H9 (cell line): ENCODE data around the gene PHF24. TPM values are rescaled to one million over a fixed set of nuclear protein-coding genes. Genes with fewer than 3 reads are reported as not detected.

Experiments
- DNase-seq: peaks from one replicate; pipeline ENCODE4 v3.0.0-alpha.2; 2017
- H2AFZ ChIP-seq: one replicate; pipeline ENCODE4 v1.6.1; 2013; ENCODE audit warnings: mild to moderate bottlenecking, low read length, control low read depth, moderate library complexity
- H2AK5ac ChIP-seq: 2 replicates; pipeline ENCODE4 v1.6.1; 2013; ENCODE audit warnings: low read length, control low read depth, mixed read lengths; ENCODE audit not compliant: insufficient read length
- H2BK120ac ChIP-seq: one replicate; pipeline ENCODE4 v1.6.1; 2013; ENCODE audit warnings: low read depth, mild to moderate bottlenecking, low read length, control low read depth, inconsistent platforms; ENCODE audit not compliant: poor library complexity, severe bottlenecking
- H2BK12ac ChIP-seq: 2 replicates; pipeline ENCODE4 v1.6.1; 2013; ENCODE audit warnings: low read length, control low read depth, mixed read lengths, low read depth; ENCODE audit not compliant: insufficient read length
- H2BK15ac ChIP-seq: 2 replicates; pipeline ENCODE4 v1.6.1; 2013; ENCODE audit warnings: low read depth, low read length, control low read depth
- H2BK20ac ChIP-seq: one replicate; pipeline ENCODE4 v1.6.1; 2013; ENCODE audit warnings: low read depth, mild to moderate bottlenecking, low read length, control low read depth, inconsistent platforms; ENCODE audit not compliant: poor library complexity, severe bottlenecking
- H2BK5ac ChIP-seq: 2 replicates; pipeline ENCODE4 v1.6.1; 2013; ENCODE audit warnings: low read length, control low read depth, mixed read lengths; ENCODE audit not compliant: insufficient read length
- H3K14ac ChIP-seq: 2 replicates; pipeline ENCODE4 v1.6.1; 2013; ENCODE audit warnings: low read length, control low read depth; ENCODE audit not compliant: insufficient read depth
- H3K18ac ChIP-seq: 2 replicates; pipeline ENCODE4 v1.6.1; 2013; ENCODE audit warnings: low read depth, mild to moderate bottlenecking, mixed read lengths, low read length, control low read depth; ENCODE audit not compliant: insufficient read length
- H3K23ac ChIP-seq: 2 replicates; pipeline ENCODE4 v1.6.1; 2013; ENCODE audit warnings: low read length, control low read depth, mixed read lengths, low read depth; ENCODE audit not compliant: insufficient read length
- H3K23me2 ChIP-seq: 2 replicates; pipeline ENCODE4 v1.6.1; 2013; ENCODE audit warnings: low read depth, mild to moderate bottlenecking, mixed read lengths, low read length, control low read depth; ENCODE audit not compliant: insufficient read length, poor library complexity, severe bottlenecking
- H3K27ac ChIP-seq: 2 replicates; pipeline ENCODE4 v1.5.1; 2013; ENCODE audit warnings: low read length, control low read depth, mixed read lengths, low read depth; ENCODE audit not compliant: insufficient read length
- H3K27me3 ChIP-seq: 2 replicates; pipeline ENCODE4 v1.6.1; 2013; ENCODE audit warnings: low read length, control low read depth, inconsistent platforms; ENCODE audit not compliant: insufficient read depth
- H3K4ac ChIP-seq: 2 replicates; pipeline ENCODE4 v1.6.1; 2013; ENCODE audit warnings: low read depth, mild to moderate bottlenecking, control low read depth, inconsistent platforms, low read length, moderate library complexity
- H3K4me1 ChIP-seq: 2 replicates; pipeline ENCODE4 v1.6.1; 2013; ENCODE audit warnings: low read length, control low read depth, inconsistent platforms; ENCODE audit not compliant: insufficient read depth
- H3K4me2 ChIP-seq: 2 replicates; pipeline ENCODE4 v1.6.1; 2013; ENCODE audit warnings: low read length, control low read depth, mixed read lengths; ENCODE audit not compliant: insufficient read length, insufficient read depth
- H3K56ac ChIP-seq: 2 replicates; pipeline ENCODE4 v1.6.1; 2013; ENCODE audit warnings: low read depth, mild to moderate bottlenecking, mixed read lengths, low read length, control low read depth; ENCODE audit not compliant: insufficient read length
- H3K79me1 ChIP-seq: 2 replicates; pipeline ENCODE4 v1.6.1; 2013; ENCODE audit warnings: low read depth, mild to moderate bottlenecking, moderate library complexity, low read length, control low read depth, inconsistent platforms; ENCODE audit not compliant: insufficient read depth, poor library complexity, severe bottlenecking
- H3K79me2 ChIP-seq: 2 replicates; pipeline ENCODE4 v1.6.1; 2013; ENCODE audit warnings: low read length, control low read depth, inconsistent platforms; ENCODE audit not compliant: insufficient read depth
- H3K9ac ChIP-seq: 2 replicates; pipeline ENCODE4 v1.6.1; 2013; ENCODE audit warnings: low read length, control low read depth, mixed read lengths; ENCODE audit not compliant: insufficient read length; ENCODE audit errors: extremely low read depth
- H3K9me3 ChIP-seq: one replicate; pipeline ENCODE4 v1.6.1; 2013; ENCODE audit warnings: low read depth, low read length, inconsistent platforms; ENCODE audit not compliant: control insufficient read depth
- H3T11ph ChIP-seq: one replicate; pipeline ENCODE4 v1.6.1; 2013; ENCODE audit warnings: mild to moderate bottlenecking, low read length, control low read depth, inconsistent platforms
- H4K20me1 ChIP-seq: one replicate; pipeline ENCODE4 v1.6.1; 2013; ENCODE audit not compliant: control insufficient read depth, insufficient read length, insufficient read depth
- H4K5ac ChIP-seq: 2 replicates; pipeline ENCODE4 v1.6.1; 2013; ENCODE audit warnings: low read depth, mild to moderate bottlenecking, mixed read lengths, low read length, control low read depth; ENCODE audit not compliant: insufficient read length
- H4K8ac ChIP-seq: replicated peaks from 2 replicates; pipeline ENCODE4 v1.6.1; 2013; ENCODE audit warnings: low read length, control low read depth, mixed read lengths, low read depth; ENCODE audit not compliant: insufficient read length
- H4K91ac ChIP-seq: 2 replicates; pipeline ENCODE4 v1.6.1; 2013; ENCODE audit warnings: low read depth, mild to moderate bottlenecking, moderate library complexity, mixed read lengths, low read length, control low read depth; ENCODE audit not compliant: insufficient read length
- H3K27ac Mint-ChIP-seq, 3 experiments: 2 replicates in 2 of 3; 3 replicates in 1 of 3; pipeline ENCODE4 v1.8.0; 2020 to 2021; ENCODE audit warnings: mixed read lengths in 3 of 3, mild to moderate bottlenecking in 1 of 3, moderate library complexity in 1 of 3
- H3K27me3 Mint-ChIP-seq: 2 replicates; pipeline ENCODE4 v1.8.0; 2021; ENCODE audit warnings: low read depth, mild to moderate bottlenecking, moderate library complexity, mixed read lengths
- H3K36me3 Mint-ChIP-seq, 3 experiments: 2 replicates in 2 of 3; 3 replicates in 1 of 3; pipeline ENCODE4 v1.8.0; 2020 to 2021; ENCODE audit warnings: low read depth in 3 of 3, mixed read lengths in 3 of 3; ENCODE audit not compliant: insufficient read depth in 1 of 3
- H3K4me1 Mint-ChIP-seq, 2 experiments: 2 replicates each; pipeline ENCODE4 v1.8.0; 2020; ENCODE audit warnings: mixed read lengths in 2 of 2
- H3K4me3 Mint-ChIP-seq, 2 experiments: 2 replicates in 1 of 2; 3 replicates in 1 of 2; pipeline ENCODE4 v1.8.0; 2020 to 2021; ENCODE audit warnings: mild to moderate bottlenecking in 2 of 2, mixed read lengths in 2 of 2, moderate library complexity in 1 of 2
- H3K9me3 Mint-ChIP-seq, 2 experiments: 2 replicates in 1 of 2; 3 replicates in 1 of 2; pipeline ENCODE4 v1.8.0; 2020; ENCODE audit warnings: mild to moderate bottlenecking in 2 of 2, mixed read lengths in 2 of 2, moderate library complexity in 1 of 2
- CTCF ChIP-seq: fragments of 200-600 bp; sonication (generic); conservative IDR thresholded peaks from 3 replicates; pipeline ENCODE4 v1.8.0; 2021; ENCODE audit warnings: antibody characterized with exemption, mild to moderate bottlenecking
- total RNA-seq: library from RNA; stranded (reverse); gene quantifications from 2 replicates; pipeline ENCODE4 v1.2.1, GENCODE V29; 2021

Gene PHF24
- total RNA-seq, 1 experiment from 2014 or later, result 0.24 TPM

DNA sequence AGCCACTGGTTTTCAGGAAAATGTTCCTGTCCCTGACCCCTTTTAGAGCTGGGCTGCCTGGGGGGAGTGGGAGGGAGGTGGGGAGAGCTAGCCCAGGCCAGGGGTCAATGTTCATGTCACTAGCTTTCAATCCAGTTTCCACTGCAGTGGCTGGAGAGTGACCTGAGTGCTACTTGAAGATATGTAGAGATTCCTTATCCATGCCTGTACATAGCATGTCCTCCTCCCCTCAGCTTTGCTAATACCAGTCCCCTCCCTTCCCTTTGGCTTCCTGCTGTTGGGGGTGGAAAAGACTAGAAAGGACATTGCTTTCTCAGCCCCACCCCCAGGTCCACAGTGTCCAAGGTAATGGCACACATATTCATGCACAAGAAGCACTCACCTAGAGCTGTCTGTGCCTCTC is 39.3 kb downstream of the PHF24 start:
- H2BK20ac ChIP-seq, result no peak overlapping the region
- Mint-ChIP-seq H3K27me3 (peaks cover 2% of the 10 kb centered on the region; the same call in 1 of the 2 replicates), H3K36me3 (peaks cover 34 to 51% (median 46%) of the 10 kb centered on the region in 3 experiments), H3K9me3 (no peaks in the 10 kb centered on the region), H3K27ac (peak overlapping the region in 2 of 3 experiments; percentile 65 to 66; a peak in 3 of 7 replicates), H3K4me1 (peaks cover 40 to 41% of the 10 kb centered on the region in 2 experiments), H3K4me3 (no peak overlapping the region)
- no peaks in the 10 kb centered on the region for H3K9me3 ChIP-seq
- H3K79me1 ChIP-seq, result no peaks in the 10 kb centered on the region
- H3K4ac ChIP-seq, result no peak overlapping the region
- no peak overlapping the region for H2BK12ac ChIP-seq
- no peak overlapping the region for H2BK5ac ChIP-seq
- H3K4me1 ChIP-seq, result peaks cover 11% of the 10 kb centered on the region; the same call in 1 of the 2 replicates
- no peaks in the 10 kb centered on the region for H3K27me3 ChIP-seq
- no peak overlapping the region for H3K14ac ChIP-seq
- no peak overlapping the region for H3K18ac ChIP-seq
- TF ChIP-seq CTCF, result no peak
- no peaks in the 10 kb centered on the region for H3K23me2 ChIP-seq
- H4K91ac ChIP-seq, result no peak overlapping the region
- no peak for DNase-seq
- no peak overlapping the region for H2AK5ac ChIP-seq
- H4K5ac ChIP-seq, result no peak overlapping the region
- H4K20me1 ChIP-seq, result no peaks in the 10 kb centered on the region
- H2BK120ac ChIP-seq, result no peak overlapping the region
- H3K56ac ChIP-seq, result no peak overlapping the region
- no peak overlapping the region for H4K8ac ChIP-seq
- no peak overlapping the region for H2BK15ac ChIP-seq
- no peak overlapping the region for H3K9ac ChIP-seq
- H3K4me2 ChIP-seq, result no peak overlapping the region
- H3T11ph ChIP-seq, result no peak overlapping the region
- H3K79me2 ChIP-seq, result no peaks in the 10 kb centered on the region
- no peak overlapping the region for H3K23ac ChIP-seq
- H2AFZ ChIP-seq, result no peak overlapping the region
- H3K27ac ChIP-seq, result no peak overlapping the region
